ENCODE results near the gene TFRC. TPM values are rescaled to one million over a fixed set of nuclear protein-coding genes. Genes with fewer than 3 reads are reported as not detected.

Gene TFRC
- total and polyA plus RNA-seq, 4 donors, result 19.1 to 1,250 (median 73.3) TPM

DNA sequence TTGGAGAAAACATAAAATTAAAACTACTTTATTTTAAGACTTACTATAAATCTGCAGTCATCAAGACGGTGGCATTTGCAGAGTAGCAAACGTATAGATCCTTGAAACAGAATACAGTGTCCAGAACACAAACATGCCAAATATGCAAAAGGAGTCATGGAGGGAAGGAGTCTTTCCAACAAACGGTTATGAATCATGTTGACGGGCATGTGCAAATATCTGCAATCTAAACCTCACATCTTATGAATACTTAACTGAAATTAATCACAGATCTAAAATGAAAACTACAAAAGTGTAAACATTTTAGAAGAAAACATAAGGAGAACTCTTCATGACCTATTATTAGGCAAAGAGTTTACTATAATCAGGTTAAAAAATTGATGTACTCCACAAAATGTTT lies 69.4 kb downstream of the TFRC start:
- H3K27ac ChIP-seq (ENCODE audit: low read depth in 1 of 2, low read length in 2 of 2), result no peak overlapping the region
- no peak overlapping the region for H3K9ac ChIP-seq (ENCODE audit: low read depth in 1 of 2, low read length in 2 of 2)
- H3K27me3 ChIP-seq (ENCODE audit: control insufficient read depth in 4 of 4, insufficient read depth in 4 of 4, low read length in 3 of 4), result no peaks in the 10 kb centered on the region
- no peaks in the 10 kb centered on the region for H3K36me3 ChIP-seq (ENCODE audit: control insufficient read depth in 4 of 4, insufficient read depth in 3 of 4, low read depth in 1 of 4, low read length in 3 of 4)
- H3K9me3 ChIP-seq (ENCODE audit: control insufficient read depth in 4 of 4, low read length in 3 of 4), result no peaks in the 10 kb centered on the region
- no peak for DNase-seq (ENCODE audit: low spot score)
- 83% methylated on average over 4 of the region's 4 CpGs for WGBS
- TF ChIP-seq SP1 (IDR thresholded peaks at IDR 0.05), result no peak
- TF ChIP-seq HNF4A (conservative IDR thresholded peaks at IDR 0.05), result no peak
- H3K4me3 ChIP-seq (ENCODE audit: low read depth in 1 of 3, low read length in 3 of 3), result no peak overlapping the region
- no peaks in the 10 kb centered on the region for H3K4me1 ChIP-seq (ENCODE audit: control insufficient read depth in 4 of 4, insufficient read depth in 4 of 4, low read length in 3 of 4)

GRCh38 chr3:196009456-196009855 lies 72.4 kb downstream of the TFRC start:
- H3K36me3 ChIP-seq (ENCODE audit: control insufficient read depth in 4 of 4, insufficient read depth in 3 of 4, low read depth in 1 of 4, low read length in 3 of 4), result no peaks in the 10 kb centered on the region
- H3K27ac ChIP-seq (ENCODE audit: low read depth in 1 of 2, low read length in 2 of 2), result no peak overlapping the region
- no peak overlapping the region for H3K9ac ChIP-seq (ENCODE audit: low read depth in 1 of 2, low read length in 2 of 2)
- TF ChIP-seq, protein P1, sequence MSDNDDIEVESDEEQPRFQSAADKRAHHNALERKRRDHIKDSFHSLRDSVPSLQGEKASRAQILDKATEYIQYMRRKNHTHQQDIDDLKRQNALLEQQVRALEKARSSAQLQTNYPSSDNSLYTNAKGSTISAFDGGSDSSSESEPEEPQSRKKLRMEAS (IDR thresholded peaks at IDR 0.05), result no peak
- no peak for TF ChIP-seq ZBTB33 (IDR thresholded peaks at IDR 0.05)
- TF ChIP-seq HNF4G (IDR thresholded peaks at IDR 0.05), result no peak
- no peak for TF ChIP-seq REST (IDR thresholded peaks at IDR 0.05)
- no peak for TF ChIP-seq RXRA (IDR thresholded peaks at IDR 0.05)
- no peak for TF ChIP-seq FOXA1 (IDR thresholded peaks at IDR 0.05)
- no peak for TF ChIP-seq EGR1 (IDR thresholded peaks at IDR 0.05; ENCODE audit: low read depth in 2 of 2)
- no peak for TF ChIP-seq CTCF (IDR thresholded peaks at IDR 0.05; ENCODE audit: low read depth, low read length, missing input control)
- TF ChIP-seq TAF1 (conservative IDR thresholded peaks at IDR 0.05), result no peak
- TF ChIP-seq RAD21 (IDR thresholded peaks at IDR 0.05), result no peak
- H3K4me3 ChIP-seq (ENCODE audit: low read depth in 1 of 3, low read length in 3 of 3), result no peak overlapping the region
- DNase-seq (ENCODE audit: low spot score), result no peak
- H3K4me1 ChIP-seq (ENCODE audit: control insufficient read depth in 4 of 4, insufficient read depth in 4 of 4, low read length in 3 of 4), result no peaks in the 10 kb centered on the region
- H3K27me3 ChIP-seq (ENCODE audit: control insufficient read depth in 4 of 4, insufficient read depth in 4 of 4, low read length in 3 of 4), result no peaks in the 10 kb centered on the region
- H3K9me3 ChIP-seq (ENCODE audit: control insufficient read depth in 4 of 4, low read length in 3 of 4), result no peaks in the 10 kb centered on the region
- 85% methylated on average over 5 of the region's 5 CpGs for WGBS

Data from liver (tissue), 9 donors.